ENCODE results near the gene RGS3. TPM values are rescaled to one million over a fixed set of nuclear protein-coding genes. Genes with fewer than 3 reads are reported as not detected.

Gene RGS3
- total RNA-seq, 1 experiment from 2014 or later, result 26.9 TPM

DNA sequence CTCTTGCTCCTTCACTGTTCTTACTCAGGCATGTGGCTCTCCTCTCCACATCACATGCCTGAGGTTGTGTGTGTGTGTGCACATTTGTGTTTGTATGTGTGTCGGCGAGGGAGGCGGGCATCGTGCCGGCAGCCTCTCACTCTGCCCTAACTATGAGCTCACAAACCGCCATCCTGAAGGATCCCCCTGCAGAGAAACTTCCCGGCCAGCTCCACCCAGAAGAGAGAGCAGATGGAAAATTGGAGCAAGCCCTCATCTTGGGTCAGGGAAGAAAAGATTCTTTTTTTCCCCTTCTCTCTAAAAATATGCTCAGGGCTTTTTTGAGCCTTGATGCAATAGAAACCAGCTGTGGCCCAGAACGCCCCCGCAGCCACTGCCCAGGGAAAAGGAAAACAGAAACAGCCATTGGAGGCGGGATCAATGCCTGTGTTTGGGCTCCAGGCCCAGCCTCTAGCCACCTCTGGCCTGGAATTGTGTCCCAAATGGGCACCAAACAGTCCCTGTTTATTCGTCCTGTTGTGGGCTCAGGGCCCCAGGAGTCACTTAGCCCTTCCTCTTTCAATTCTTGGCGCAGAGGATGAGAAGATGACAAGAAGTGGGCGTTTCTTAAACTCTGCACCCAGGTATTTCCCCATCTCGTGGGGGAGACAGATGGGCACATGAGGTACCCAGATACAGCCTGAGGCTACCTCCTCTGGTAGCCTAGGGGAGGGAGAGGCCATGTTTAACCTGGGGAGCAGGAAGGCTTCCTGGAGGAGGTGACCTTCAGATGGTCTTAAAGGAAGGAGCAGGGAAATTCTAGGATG, 151.5 kb downstream of the RGS3 start:
- no peak for DNase-seq (ENCODE audit: extremely low read depth, low read depth)

GRCh38 chr9:113616116-113616515, 152.6 kb downstream of the RGS3 start:
- no peak for DNase-seq (ENCODE audit: extremely low read depth, low read depth)

DNA sequence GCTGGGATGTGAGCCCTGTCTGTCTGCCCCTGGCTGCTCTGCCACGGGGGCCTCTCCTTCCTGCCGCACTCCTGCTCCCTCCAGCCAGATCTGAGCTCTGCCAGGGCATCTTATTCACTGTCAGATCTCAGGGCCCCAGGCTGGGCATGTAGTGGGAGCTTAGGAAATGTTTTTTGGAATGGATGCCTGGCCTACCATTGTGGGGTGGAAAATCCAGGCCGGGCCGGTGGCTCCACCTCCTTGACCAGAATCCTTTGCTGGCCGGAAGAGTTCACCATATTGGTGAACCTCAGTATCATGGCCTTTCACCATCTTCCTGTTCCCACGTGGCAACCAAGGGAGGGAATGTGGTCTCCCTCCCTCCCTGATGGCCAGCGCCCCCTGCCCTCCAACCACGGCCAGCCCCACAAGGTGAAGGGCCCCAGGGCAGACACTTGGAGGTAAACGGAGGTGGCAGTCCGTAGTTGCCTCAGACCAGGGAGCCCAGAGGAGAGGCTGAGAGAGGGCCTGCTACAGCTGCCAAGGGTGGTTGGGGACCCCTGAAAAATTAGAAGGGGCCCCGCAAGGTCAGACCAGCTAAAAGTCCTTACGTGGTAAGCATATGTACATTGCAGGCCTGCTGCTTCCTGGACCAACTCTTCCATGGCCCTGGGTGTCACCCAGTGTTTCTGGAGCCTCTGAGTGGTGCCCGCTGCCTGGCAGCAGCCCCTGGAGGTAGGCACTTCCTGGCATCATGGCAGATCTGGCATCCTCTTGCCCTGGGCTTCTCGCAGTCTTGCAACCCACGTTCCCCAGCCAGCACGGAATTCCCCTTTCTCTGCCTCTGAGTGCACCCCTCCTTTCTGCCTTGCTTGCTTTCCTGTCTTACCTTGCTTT, 153.3 kb downstream of the RGS3 start:
- no peak for DNase-seq (ENCODE audit: extremely low read depth, low read depth)

- DNase-seq (ENCODE audit: extremely low read depth, low read depth), result no peak
Observed at GRCh38 chr9:113617550-113617949, 154.0 kb downstream of the RGS3 start.

DNA sequence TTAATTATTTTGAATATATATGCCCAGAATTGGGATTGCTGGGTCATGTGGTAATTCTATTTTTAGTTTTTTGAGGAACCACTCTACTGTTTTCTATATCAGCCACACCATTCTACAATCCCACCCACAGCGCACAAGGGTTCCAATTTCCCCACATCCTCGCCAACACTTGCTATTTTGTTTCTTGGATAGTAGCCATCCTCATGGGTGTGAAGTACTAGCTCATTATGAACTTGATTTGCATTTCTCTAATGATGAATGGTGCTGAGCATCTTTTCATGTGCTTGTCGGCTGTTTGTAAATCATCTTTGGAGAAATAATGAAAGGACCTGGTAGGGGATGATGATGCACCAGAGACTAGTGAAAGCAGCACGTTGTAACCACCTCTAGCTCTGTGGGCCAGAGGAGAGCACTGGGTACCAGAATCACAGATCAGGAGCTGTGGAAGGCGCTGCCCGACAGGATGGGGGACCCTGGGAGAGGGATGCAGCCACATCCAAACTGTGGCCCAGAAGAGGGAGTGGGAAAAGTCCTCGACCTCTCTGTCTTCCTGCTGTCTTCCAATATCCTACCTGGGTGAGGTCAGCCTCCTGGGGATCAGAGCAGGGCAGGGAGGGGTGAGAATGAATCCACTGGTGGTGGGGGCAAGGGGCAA, 155.4 kb downstream of the RGS3 start:
- DNase-seq (ENCODE audit: extremely low read depth, low read depth), result no peak

DNA sequence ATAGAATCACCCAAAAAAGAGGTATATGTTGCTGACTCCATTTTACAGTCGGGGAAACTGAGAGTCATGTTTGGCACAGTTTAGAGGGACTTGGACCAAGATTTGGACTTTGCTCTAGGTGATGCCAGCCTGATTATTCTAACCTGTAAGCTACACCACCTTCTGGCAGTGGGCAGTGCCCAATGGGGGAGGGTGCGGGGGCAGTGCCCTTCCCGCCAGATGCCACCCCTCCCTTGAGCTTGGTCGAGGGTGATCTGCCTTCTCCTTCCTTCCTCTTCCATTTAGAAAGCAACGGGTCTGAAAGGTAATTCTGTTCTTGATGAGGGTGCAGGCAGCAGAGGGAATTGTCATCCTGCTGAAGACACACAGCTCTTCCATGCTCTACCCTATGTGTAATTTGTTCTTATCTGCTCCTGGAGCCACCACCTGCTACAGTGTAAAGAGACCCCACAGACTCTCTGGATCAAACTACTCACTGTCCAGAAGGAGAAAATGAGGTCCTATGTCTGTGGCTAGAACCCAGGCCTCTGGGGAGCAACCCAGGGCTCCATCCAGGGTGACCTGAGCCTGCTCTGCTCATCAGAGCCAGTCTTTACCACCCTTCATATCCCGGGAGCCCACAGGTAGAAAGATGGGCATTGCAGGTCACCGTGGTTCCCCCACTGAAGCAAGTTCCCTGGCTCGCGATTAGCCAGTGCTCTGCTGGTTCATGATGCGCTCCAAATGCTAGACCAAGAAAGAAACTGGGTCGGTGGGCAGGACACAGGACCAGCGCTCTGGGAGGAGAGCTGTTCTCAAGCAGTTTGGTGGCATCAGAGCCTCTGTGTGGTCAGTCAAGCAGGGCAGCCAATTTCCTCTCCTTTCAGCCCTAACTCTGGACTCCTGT, 156.2 kb downstream of the RGS3 start:
- no peak for DNase-seq (ENCODE audit: extremely low read depth, low read depth)

DNA sequence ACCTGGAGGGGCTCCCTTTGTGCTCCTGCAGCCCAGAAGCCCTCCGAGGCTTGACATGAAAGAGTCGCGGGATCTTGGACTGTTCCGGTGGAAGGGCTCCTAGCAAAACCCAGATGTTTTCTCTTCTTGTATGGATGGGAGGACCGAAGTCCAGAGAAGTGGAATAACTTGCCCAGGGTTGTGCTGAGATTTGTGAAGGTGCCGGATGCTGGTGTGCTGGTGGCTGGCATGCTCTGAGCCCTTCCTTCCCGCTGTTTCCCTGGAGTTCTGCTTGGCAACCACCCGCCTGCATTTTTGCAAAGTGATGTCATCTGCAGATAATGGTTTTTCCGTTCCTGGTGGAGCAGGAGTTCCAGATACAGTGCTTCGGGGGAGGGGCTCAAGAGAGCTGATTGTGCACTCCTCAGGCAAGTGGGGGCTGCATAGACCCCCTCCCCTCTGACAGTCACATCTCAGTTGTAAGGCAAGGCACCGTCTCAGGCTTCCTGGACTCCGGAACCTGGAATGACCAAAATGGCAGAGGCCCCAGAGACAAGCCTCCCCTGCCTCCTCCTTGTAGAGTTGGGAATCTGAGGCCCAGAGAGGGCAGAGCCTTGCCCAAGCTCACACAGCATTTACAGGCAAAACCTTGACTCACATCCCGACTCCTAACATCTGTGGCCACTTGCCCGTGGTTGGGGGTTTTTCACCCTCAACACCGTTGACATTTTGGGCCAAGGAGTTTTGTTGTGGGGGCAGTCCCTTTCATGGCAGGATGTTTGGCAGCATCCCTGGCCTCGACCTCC, 157.0 kb downstream of the RGS3 start:
- peak; percentile 29 for DNase-seq (ENCODE audit: extremely low read depth, low read depth)

DNA sequence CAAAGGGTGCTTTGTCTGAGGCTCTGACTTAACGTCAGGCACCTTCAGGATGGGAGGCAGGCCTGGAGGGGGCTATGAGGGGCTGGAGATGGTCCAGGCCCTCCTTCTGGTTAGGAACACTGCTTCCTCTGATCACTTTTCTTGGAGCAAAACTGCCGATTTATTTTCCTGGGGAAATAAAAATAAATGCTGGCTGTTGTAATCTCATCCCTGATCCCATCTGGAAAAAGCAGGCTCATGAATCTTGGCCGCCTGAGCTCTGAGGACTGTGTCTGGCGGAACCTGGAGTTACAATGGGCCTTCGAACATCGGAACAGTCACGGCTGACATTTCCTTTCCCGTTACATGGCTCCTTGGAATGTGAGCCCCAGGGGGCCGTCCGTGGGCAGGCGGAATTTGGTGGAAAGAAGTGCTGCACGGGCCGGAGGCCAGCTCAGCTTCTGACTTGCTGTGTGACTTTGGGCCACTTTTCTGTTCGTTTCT, 157.8 kb downstream of the RGS3 start:
- DNase-seq (ENCODE audit: extremely low read depth, low read depth), result no peak

DNA sequence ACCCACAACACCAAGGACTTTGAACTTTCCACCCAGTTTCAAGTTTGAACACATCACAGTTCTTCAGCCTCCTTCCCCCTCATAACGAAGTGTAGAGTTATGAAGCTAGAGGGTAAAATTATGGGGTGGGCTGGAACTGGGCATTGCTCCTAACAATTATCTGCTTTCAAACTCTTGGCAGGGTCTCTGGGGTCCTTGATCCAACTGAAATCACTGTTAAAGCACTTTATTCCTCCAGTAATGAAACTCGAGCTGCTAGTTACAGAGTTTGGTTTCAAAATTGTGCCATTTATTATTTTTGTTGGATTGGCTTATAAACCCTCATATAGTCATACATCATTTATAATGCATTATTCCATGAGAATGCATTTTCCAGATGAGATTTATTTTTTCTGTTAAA, 158.5 kb downstream of the RGS3 start:
- DNase-seq (ENCODE audit: extremely low read depth, low read depth), result no peak

GRCh38 chr9:113622600-113623400, 159.3 kb downstream of the RGS3 start:
- DNase-seq (ENCODE audit: extremely low read depth, low read depth), result no peak

- no peak for DNase-seq (ENCODE audit: extremely low read depth, low read depth)
Observed at GRCh38 chr9:113623851-113624485, 160.4 kb downstream of the RGS3 start.

- DNase-seq (ENCODE audit: extremely low read depth, low read depth), result no peak
Observed at GRCh38 chr9:113624721-113625120, 161.2 kb downstream of the RGS3 start.

DNA sequence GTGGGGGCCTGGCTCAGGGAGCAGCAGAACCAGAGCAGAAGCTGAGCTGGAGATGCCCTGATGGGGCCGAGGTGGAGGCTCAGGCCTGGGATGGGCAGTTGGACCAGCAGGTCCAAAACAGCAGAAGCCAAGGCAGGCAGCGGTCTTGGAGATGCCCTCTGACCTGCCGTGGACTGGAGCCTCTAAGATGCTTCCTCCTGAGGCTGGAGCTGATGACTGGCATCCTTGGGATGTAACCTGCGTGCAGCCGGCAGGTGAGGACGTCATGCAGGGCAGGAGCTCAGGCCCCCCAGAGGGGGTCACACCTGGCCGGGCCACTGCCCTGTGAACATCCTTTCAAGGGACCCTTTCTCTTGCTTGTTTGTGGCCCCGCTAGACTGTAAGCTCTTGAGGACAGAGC, 162.0 kb downstream of the RGS3 start:
- no peak for DNase-seq (ENCODE audit: extremely low read depth, low read depth)

- no peak for DNase-seq (ENCODE audit: extremely low read depth, low read depth)
Observed at GRCh38 chr9:113626735-113627495, 163.4 kb downstream of the RGS3 start.

- no peak for DNase-seq (ENCODE audit: extremely low read depth, low read depth)
Observed at GRCh38 chr9:113628621-113629020, 165.1 kb downstream of the RGS3 start.

- DNase-seq (ENCODE audit: extremely low read depth, low read depth), result no peak
Observed at GRCh38 chr9:113630386-113631136, 167.0 kb downstream of the RGS3 start.
